Stimulated activated naive CD4-positive, alpha-beta T cell treated with Interleukin-2 at 50 U/mL for 16 hours (primary cell): ENCODE results near the gene SCYL1.

Experiments used
- DNase-seq: peaks from one replicate; lab custom pipeline; 2025; lab: John Stamatoyannopoulos, UW

Gene SCYL1

GRCh38 chr11:65585396-65586246, 60.7 kb downstream of the SCYL1 start:
- no peak for DNase-seq

GRCh38 chr11:65586247-65586630, 61.4 kb downstream of the SCYL1 start:
- DNase-seq, result no peak

GRCh38 chr11:65586676-65587075, 61.8 kb downstream of the SCYL1 start:
- DNase-seq, result no peak
